Brain microvascular endothelial cell (primary cell): Measurements from ENCODE around the gene ACSF3.

Experiments used
- DNase-seq: peaks from one replicate; pipeline ENCODE4 v3.0.0-alpha.2; 2020
- H3K27ac ChIP-seq: fragments of 250-450 bp; sonication (Bioruptor Pico); 2 replicates; pipeline ENCODE4 v1.5.1; 2020; ENCODE audit warnings: mild to moderate bottlenecking, moderate library complexity
- H3K27me3 ChIP-seq: fragments of 250-450 bp; sonication (Bioruptor Pico); replicated peaks from 2 replicates; pipeline ENCODE4 v1.5.1; 2020; ENCODE audit warnings: mild to moderate bottlenecking
- H3K36me3 ChIP-seq: fragments of 250-450 bp; sonication (Bioruptor Pico); replicated peaks from 2 replicates; pipeline ENCODE4 v1.5.1; 2020; ENCODE audit warnings: mild to moderate bottlenecking
- H3K4me3 ChIP-seq: 2 replicates; pipeline ENCODE4 v1.5.1; 2011; ENCODE audit warnings: low read depth, mild to moderate bottlenecking, control low read depth, low read length, moderate library complexity
- in situ Hi-C: cut with HindIII; loops from 2 replicates; pipeline ENCODE4 v1.10.0; 2017; ENCODE audit warnings: low sequenced_read_pairs, low pct_ligation_motif_present
- TF ChIP-seq, protein P1 (sequence below): IDR thresholded peaks from 2 replicates; pipeline ENCODE4 v1.5.1; 2011; ENCODE audit warnings: low read depth, mild to moderate bottlenecking, moderate library complexity, low read length, control low read depth, inconsistent platforms; ENCODE audit errors: missing control alignments

The ACSF3 gene

DNA sequence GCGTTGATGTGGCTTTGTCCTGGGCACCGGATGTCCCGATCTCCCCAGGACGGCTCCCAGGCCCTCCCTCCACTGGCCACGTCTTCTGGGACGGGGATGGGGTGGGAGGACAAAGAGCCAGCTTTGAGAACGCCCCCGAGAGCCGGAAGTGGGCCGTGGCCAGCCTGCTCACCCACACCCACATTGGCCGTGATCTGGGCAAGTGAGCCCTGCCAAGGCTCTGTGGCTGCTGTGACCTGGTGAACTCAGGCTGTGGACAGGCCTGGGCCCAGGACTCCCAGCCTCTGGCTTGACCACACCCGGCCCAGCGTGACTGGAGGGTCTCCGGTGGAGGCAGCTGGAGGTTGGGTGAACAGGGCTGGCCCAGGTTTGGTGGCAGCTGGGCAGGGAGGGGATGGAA, 81.2 kb downstream of the ACSF3 start:
- no peak for DNase-seq
- Histone ChIP-seq H3K36me3 (no peaks in the 10 kb centered on the region), H3K4me3 (no peak overlapping the region), H3K27me3 (peaks cover 11% of the 10 kb centered on the region), H3K27ac (no peak overlapping the region)
- in situ Hi-C loops: loop anchor here (25.0 kb wide), 1 partner anchor 413 kb away; no protein-coding TSS in a partner anchor
- TF ChIP-seq, protein P1, sequence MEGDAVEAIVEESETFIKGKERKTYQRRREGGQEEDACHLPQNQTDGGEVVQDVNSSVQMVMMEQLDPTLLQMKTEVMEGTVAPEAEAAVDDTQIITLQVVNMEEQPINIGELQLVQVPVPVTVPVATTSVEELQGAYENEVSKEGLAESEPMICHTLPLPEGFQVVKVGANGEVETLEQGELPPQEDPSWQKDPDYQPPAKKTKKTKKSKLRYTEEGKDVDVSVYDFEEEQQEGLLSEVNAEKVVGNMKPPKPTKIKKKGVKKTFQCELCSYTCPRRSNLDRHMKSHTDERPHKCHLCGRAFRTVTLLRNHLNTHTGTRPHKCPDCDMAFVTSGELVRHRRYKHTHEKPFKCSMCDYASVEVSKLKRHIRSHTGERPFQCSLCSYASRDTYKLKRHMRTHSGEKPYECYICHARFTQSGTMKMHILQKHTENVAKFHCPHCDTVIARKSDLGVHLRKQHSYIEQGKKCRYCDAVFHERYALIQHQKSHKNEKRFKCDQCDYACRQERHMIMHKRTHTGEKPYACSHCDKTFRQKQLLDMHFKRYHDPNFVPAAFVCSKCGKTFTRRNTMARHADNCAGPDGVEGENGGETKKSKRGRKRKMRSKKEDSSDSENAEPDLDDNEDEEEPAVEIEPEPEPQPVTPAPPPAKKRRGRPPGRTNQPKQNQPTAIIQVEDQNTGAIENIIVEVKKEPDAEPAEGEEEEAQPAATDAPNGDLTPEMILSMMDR: no peak

DNA sequence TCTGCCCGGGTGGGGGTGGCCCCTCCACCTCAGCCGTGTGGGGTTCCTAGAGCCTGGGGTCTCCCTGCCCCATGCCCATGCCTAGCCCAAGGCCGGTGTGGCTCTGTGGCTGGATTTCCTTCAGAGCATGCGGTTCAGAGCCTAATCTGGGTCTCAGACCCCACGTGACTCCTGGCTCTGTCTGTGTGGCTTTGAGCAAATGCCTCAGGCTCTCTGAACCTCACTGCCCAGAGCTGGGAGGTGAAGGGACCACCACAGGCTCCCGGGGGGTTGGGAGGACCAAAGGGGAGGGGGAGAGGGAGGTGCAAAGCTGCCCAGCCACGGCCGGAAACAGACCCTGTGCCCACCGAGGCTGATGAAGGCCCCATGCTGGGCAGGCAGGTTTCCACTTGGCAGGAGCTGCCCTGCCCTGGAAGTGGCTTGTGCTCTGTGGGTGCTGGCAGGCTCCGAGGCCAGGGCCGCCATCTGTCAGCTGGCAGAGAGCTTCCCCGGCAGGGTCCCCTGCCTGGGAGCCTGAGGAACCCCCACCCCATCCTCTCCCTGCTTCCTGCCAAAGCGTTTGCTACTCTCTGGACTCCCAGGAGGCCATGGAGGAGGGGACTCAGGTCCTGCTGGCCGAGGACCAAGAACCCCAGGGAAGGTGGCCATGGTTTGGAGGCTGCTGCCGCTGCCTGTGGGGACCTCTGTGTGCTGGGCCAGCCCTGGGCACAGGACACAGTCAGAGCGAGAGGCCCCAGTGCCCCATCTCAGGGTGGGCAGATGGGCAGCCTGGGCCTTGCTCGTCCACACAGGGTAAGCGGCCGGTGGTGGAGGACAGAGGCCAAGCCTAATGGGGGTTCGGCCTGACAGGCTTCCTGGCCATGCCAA, 81.9 kb downstream of the ACSF3 start:
- TF ChIP-seq, protein P1: no peak
- DNase-seq: no peak
- Histone ChIP-seq H3K27me3 (peaks cover 11% of the 10 kb centered on the region), H3K36me3 (no peaks in the 10 kb centered on the region), H3K4me3 (no peak overlapping the region), H3K27ac (no peak overlapping the region)
- in situ Hi-C loops: no loop called here

DNA sequence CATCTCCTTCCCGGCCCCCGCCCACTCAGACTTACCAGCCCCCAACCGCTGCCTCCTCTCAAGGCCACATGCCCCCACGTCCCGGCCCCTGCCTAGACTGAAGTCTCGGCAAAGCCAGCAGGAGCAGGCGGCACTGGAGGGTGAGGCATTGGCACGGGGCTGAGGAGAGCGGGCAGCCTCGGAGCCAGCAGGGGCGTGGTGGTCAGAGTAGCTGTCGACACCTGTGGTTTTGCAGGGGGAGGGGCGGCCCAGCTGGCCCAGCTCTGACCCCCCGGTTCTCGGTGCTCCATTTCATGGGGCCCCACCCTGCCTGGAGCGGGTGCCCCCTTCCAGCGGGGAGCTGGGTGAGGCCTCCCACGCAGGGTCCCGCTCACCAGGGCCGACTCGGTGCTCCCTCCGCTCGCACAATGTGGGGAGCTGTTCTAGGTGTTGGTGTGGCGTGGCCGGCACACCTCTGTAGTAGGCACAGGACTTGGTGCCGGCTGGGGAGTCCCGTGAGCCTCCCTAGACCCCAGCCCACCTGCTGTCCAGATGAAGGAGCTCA, 82.6 kb downstream of the ACSF3 start:
- in situ Hi-C loops: no loop called here
- DNase-seq: no peak
- TF ChIP-seq, protein P1: no peak
- peaks cover 6% of the 10 kb centered on the region for H3K27me3 ChIP-seq
- H3K36me3 ChIP-seq: no peaks in the 10 kb centered on the region
- no peak overlapping the region for H3K27ac ChIP-seq
- no peak overlapping the region for H3K4me3 ChIP-seq

DNA sequence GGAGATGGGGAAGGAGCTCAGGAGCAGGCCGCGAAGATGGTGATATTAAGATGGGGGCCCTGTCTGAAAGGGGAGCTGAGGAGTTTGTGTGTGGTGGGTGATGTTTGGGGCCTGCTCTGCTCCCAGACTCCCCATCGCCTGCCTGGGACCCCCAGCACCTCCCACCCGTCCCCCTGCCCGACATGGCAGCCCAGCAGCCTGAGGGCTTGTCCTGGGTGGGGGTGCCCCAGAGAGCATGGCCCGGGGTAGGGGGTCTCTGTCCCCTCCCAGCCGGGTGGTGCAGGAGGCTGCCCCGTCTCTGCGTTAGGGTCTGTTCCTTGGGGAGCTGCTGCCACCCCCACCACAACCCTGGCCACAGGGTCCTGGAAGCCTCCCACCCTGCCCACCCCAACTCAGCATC, 83.1 kb downstream of the ACSF3 start:
- H3K27ac ChIP-seq: no peak overlapping the region
- H3K4me3 ChIP-seq: no peak overlapping the region
- no peak for DNase-seq
- peaks cover 6% of the 10 kb centered on the region for H3K27me3 ChIP-seq
- in situ Hi-C loops: no loop called here
- TF ChIP-seq, protein P1: no peak
- no peaks in the 10 kb centered on the region for H3K36me3 ChIP-seq

DNA sequence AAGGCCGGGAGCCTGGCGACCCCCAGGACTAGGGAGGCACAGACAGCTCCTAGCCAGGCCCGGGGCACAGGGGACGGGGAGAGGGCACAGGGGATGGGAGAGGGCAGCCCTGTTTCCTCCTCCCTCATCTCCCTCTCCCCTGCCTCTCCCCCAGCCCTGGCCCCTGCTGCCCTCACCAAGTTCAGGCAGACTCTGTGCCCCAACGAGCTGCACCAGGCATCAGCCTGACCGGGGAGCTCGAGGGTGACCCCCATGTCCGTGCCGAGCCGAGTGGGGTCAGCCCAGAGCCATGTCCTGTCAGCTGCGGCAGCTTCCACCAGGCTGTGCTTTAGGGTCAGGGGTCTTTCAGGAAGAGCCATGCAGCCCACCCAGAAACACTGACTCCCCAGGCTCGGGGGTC, 83.8 kb downstream of the ACSF3 start:
- TF ChIP-seq, protein P1: no peak
- Histone ChIP-seq H3K36me3 (no peaks in the 10 kb centered on the region), H3K4me3 (no peak overlapping the region), H3K27me3 (peaks cover 4% of the 10 kb centered on the region), H3K27ac (no peak overlapping the region)
- no peak for DNase-seq
- in situ Hi-C loops: no loop called here
